SK-N-SH treated with all-trans-retinoic acid at 6 μM for 48 hours (cell line): ENCODE data around the gene LPP.

Source experiments
- ARNTL ChIP-seq: fragments of 450-650 bp; formaldehyde crosslinking; IDR thresholded peaks from 2 replicates; pipeline ENCODE4 v1.5.0; 2020; ENCODE audit warnings: low read depth, mild to moderate bottlenecking, moderate library complexity, borderline replicate concordance
- BACH2 ChIP-seq: fragments of 250-450 bp; sonication (Bioruptor Pico); IDR thresholded peaks from 2 replicates; pipeline ENCODE4 v1.9.0; 2021; ENCODE audit warnings: mild to moderate bottlenecking, borderline replicate concordance
- CREB5 ChIP-seq: fragments of 250-450 bp; sonication (Bioruptor Pico); IDR thresholded peaks from 2 replicates; pipeline ENCODE4 v1.5.1; 2020; ENCODE audit warnings: low read depth, mild to moderate bottlenecking, moderate library complexity
- ESRRG ChIP-seq: fragments of 250-450 bp; sonication (Bioruptor Pico); IDR thresholded peaks from 2 replicates; pipeline ENCODE4 v1.6.1; 2021; ENCODE audit warnings: mild to moderate bottlenecking
- GLIS3 ChIP-seq: fragments of 250-450 bp; sonication (Bioruptor Pico); IDR thresholded peaks from 2 replicates; pipeline ENCODE4 v1.5.0; 2020; ENCODE audit warnings: mild to moderate bottlenecking, moderate library complexity
- ISL1 ChIP-seq: fragments of 250-450 bp; sonication (Bioruptor Pico); IDR thresholded peaks from 2 replicates; pipeline ENCODE4 v2.1.2; 2022; ENCODE audit warnings: mild to moderate bottlenecking, moderate library complexity
- PATZ1 ChIP-seq: fragments of 250-450 bp; sonication (Bioruptor Pico); IDR thresholded peaks from 2 replicates; pipeline ENCODE4 v1.8.0; 2020; ENCODE audit warnings: mild to moderate bottlenecking, moderate library complexity, borderline replicate concordance
- PPARA ChIP-seq: fragments of 250-450 bp; sonication (Bioruptor Pico); IDR thresholded peaks from 2 replicates; pipeline ENCODE4 v1.5.0; 2020; ENCODE audit warnings: mild to moderate bottlenecking, borderline replicate concordance
- RARB ChIP-seq: fragments of 250-450 bp; sonication (Bioruptor Pico); IDR thresholded peaks from 2 replicates; pipeline ENCODE4 v1.8.0; 2021; ENCODE audit warnings: mild to moderate bottlenecking, moderate library complexity
- TSHZ2 ChIP-seq: fragments of 250-450 bp; sonication (Bioruptor Pico); IDR thresholded peaks from 2 replicates; pipeline ENCODE4 v1.5.0; 2020; ENCODE audit warnings: mild to moderate bottlenecking, moderate library complexity
- ZFP30 ChIP-seq: fragments of 450-650 bp; formaldehyde crosslinking; IDR thresholded peaks from 2 replicates; pipeline ENCODE4 v1.5.0; 2022; ENCODE audit warnings: mild to moderate bottlenecking, moderate library complexity

GRCh38 chr3:188779281-188779980 lies 625.5 kb downstream of the LPP start:
- TF ChIP-seq PATZ1 (no peak), ESRRG (CRISPR knock-in tag) (no peak), BACH2 (CRISPR knock-in tag) (no peak), ISL1 (CRISPR knock-in tag) (no peak), PPARA (CRISPR knock-in tag) (no peak), TSHZ2 (CRISPR knock-in tag) (no peak), GLIS3 (no peak), ZFP30 (CRISPR knock-in tag) (no peak), RARB (CRISPR knock-in tag) (no peak), CREB5 (CRISPR knock-in tag) (no peak), ARNTL (no peak)
